ENCODE measurements around the gene ARSG.
"Not testable (repeated sequence)": the region's sequence is repeated elsewhere in the genome, so short reads cannot be mapped to it uniquely, and the experiment has no call there.

Gene ARSG

GRCh38 chr17:68281965-68282364 is 9.3 kb upstream of the ARSG start:
- not testable (repeated sequence) for DNase-seq

- DNase-seq: no peak
Observed at GRCh38 chr17:68288375-68288774, 2.9 kb upstream of the ARSG start.

GRCh38 chr17:68288804-68289203 is 2.5 kb upstream of the ARSG start:
- no peak for DNase-seq

GRCh38 chr17:68289473-68289872 is 1.8 kb upstream of the ARSG start:
- DNase-seq: no peak

GRCh38 chr17:68289936-68290267 is 1.4 kb upstream of the ARSG start:
- no peak for DNase-seq

- no peak for DNase-seq
Observed at GRCh38 chr17:68290268-68290954, 884 bp upstream of the ARSG start.

- peak; percentile 24 for DNase-seq
Observed at GRCh38 chr17:68291836-68292688, 767 bp downstream of the ARSG start.

- DNase-seq: no peak
Observed at GRCh38 chr17:68292689-68293040, 1.4 kb downstream of the ARSG start.

- DNase-seq: no peak
Observed at GRCh38 chr17:68293490-68294195, 2.3 kb downstream of the ARSG start.

- DNase-seq: no peak
Observed at GRCh38 chr17:68294196-68294555, 2.9 kb downstream of the ARSG start.

- no peak for DNase-seq
Observed at GRCh38 chr17:68294617-68295016, 3.3 kb downstream of the ARSG start.

GRCh38 chr17:68295086-68295485 is 3.8 kb downstream of the ARSG start:
- no peak for DNase-seq

- no peak for DNase-seq
Observed at GRCh38 chr17:68296217-68297191, 5.2 kb downstream of the ARSG start.

GRCh38 chr17:68297195-68297594 is 5.9 kb downstream of the ARSG start:
- no peak for DNase-seq

- no peak for DNase-seq
Observed at GRCh38 chr17:68298601-68299000, 7.3 kb downstream of the ARSG start.

- no peak for DNase-seq
Observed at GRCh38 chr17:68299817-68300216, 8.5 kb downstream of the ARSG start.

GRCh38 chr17:68301438-68301959 is 10.2 kb downstream of the ARSG start:
- no peak for DNase-seq

GRCh38 chr17:68302066-68302564 is 10.8 kb downstream of the ARSG start:
- no peak for DNase-seq

- DNase-seq: no peak
Observed at GRCh38 chr17:68302666-68303065, 11.4 kb downstream of the ARSG start.

- DNase-seq: no peak
Observed at GRCh38 chr17:68304706-68305105, 13.4 kb downstream of the ARSG start.

GRCh38 chr17:68305142-68305541 is 13.8 kb downstream of the ARSG start:
- no peak for DNase-seq

- DNase-seq: no peak
Observed at GRCh38 chr17:68306819-68307218, 15.5 kb downstream of the ARSG start.
